ENCODE data around the gene CLRN2.

GRCh38 chr4:17546678-17547077 lies 31.7 kb downstream of the CLRN2 start:
- TF ChIP-seq CTCF (IDR thresholded peaks at IDR 0.05) (no peak), EZH2phosphoT487 (IDR thresholded peaks at IDR 0.05) (no peak)

Measured in neural progenitor cell (in vitro differentiated cells).